ENCODE data around the gene ENO2. TPM values are rescaled to one million over a fixed set of nuclear protein-coding genes. Genes with fewer than 3 reads are reported as not detected.

The ENO2 gene
- total and polyA plus RNA-seq, 4 donors, result 1.1 to 3.1 (median 1.4) TPM

- H3K4me3 ChIP-seq (ENCODE audit: low read depth in 1 of 3, low read length in 3 of 3), result peak within 1 kb of the TSS; percentile 12 to 53 (median 41)
- 81% methylated on average over 25 of the region's 25 CpGs for WGBS
- H3K36me3 ChIP-seq (ENCODE audit: control insufficient read depth in 4 of 4, insufficient read depth in 3 of 4, low read depth in 1 of 4, low read length in 3 of 4), result no peaks in the 10 kb centered on the region
- H3K27me3 ChIP-seq (ENCODE audit: control insufficient read depth in 4 of 4, insufficient read depth in 4 of 4, low read length in 3 of 4), result no peaks in the 10 kb centered on the region
- no peak for TF ChIP-seq HNF4A (conservative IDR thresholded peaks at IDR 0.05)
- TF ChIP-seq GABPA (IDR thresholded peaks at IDR 0.05 in 1 of 2, conservative IDR thresholded peaks at IDR 0.05 in 1 of 2), result no peak
- TF ChIP-seq FOXA2 (IDR thresholded peaks at IDR 0.05), result no peak
- no peak for TF ChIP-seq TAF1 (conservative IDR thresholded peaks at IDR 0.05)
- TF ChIP-seq YY1 (IDR thresholded peaks at IDR 0.05), result no peak
- no peak for TF ChIP-seq FOXA1 (IDR thresholded peaks at IDR 0.05)
- TF ChIP-seq HNF4G (IDR thresholded peaks at IDR 0.05), result no peak
- no peak for TF ChIP-seq JUND (IDR thresholded peaks at IDR 0.05)
- no peak for TF ChIP-seq EGR1 (IDR thresholded peaks at IDR 0.05; ENCODE audit: low read depth in 2 of 2)
- TF ChIP-seq CTCF (IDR thresholded peaks at IDR 0.05; ENCODE audit: low read depth, low read length, missing input control), result no peak
- no peak for TF ChIP-seq REST (IDR thresholded peaks at IDR 0.05)
- no peak for TF ChIP-seq NR2F2 (IDR thresholded peaks at IDR 0.05)
- no peak for TF ChIP-seq RAD21 (IDR thresholded peaks at IDR 0.05)
- no peak for DNase-seq (ENCODE audit: low spot score)
- peak within 1 kb of the TSS; percentile 64 to 81 for H3K27ac ChIP-seq (ENCODE audit: low read depth in 1 of 2, low read length in 2 of 2)
- no peaks in the 10 kb centered on the region for H3K9me3 ChIP-seq (ENCODE audit: control insufficient read depth in 4 of 4, low read length in 3 of 4)
- peak within 1 kb of the TSS in 1 of 2 donors; percentile 32 for H3K9ac ChIP-seq (ENCODE audit: low read depth in 1 of 2, low read length in 2 of 2)
- H3K4me1 ChIP-seq (ENCODE audit: control insufficient read depth in 4 of 4, insufficient read depth in 4 of 4, low read length in 3 of 4), result peaks cover under 1 to 12% (median 9%) of the 10 kb centered on the region in 4 donors
These were observed 36.6 kb downstream of the ENO2 start, which contains the start of gene PTPN6 for GRCh38 chr12:6950811-6951540. Gene PTPN6, plus strand, starts transcription at chr12:6951356. Its CDS starts 157 bp downstream, at chr12:6951513.

- H3K4me1 ChIP-seq (ENCODE audit: control insufficient read depth in 4 of 4, insufficient read depth in 4 of 4, low read length in 3 of 4), result peaks cover 0 to 7% (median 6%) of the 10 kb centered on the region in 4 donors
- H3K4me3 ChIP-seq (ENCODE audit: low read depth in 1 of 3, low read length in 3 of 3), result peak overlapping the region; percentile 12 to 53 (median 41)
- no peaks in the 10 kb centered on the region for H3K9me3 ChIP-seq (ENCODE audit: control insufficient read depth in 4 of 4, low read length in 3 of 4)
- WGBS, result 81% methylated on average over 20 of the region's 20 CpGs
- H3K27ac ChIP-seq (ENCODE audit: low read depth in 1 of 2, low read length in 2 of 2), result peak overlapping the region; percentile 64 to 81
- peak overlapping the region in 1 of 2 donors; percentile 32 for H3K9ac ChIP-seq (ENCODE audit: low read depth in 1 of 2, low read length in 2 of 2)
- H3K27me3 ChIP-seq (ENCODE audit: control insufficient read depth in 4 of 4, insufficient read depth in 4 of 4, low read length in 3 of 4), result no peaks in the 10 kb centered on the region
- no peaks in the 10 kb centered on the region for H3K36me3 ChIP-seq (ENCODE audit: control insufficient read depth in 4 of 4, insufficient read depth in 3 of 4, low read depth in 1 of 4, low read length in 3 of 4)
- no peak for DNase-seq (ENCODE audit: low spot score)
- TF ChIP-seq HNF4A (conservative IDR thresholded peaks at IDR 0.05), result no peak
- no peak for TF ChIP-seq HNF4G (IDR thresholded peaks at IDR 0.05)
- TF ChIP-seq REST (IDR thresholded peaks at IDR 0.05), result no peak
- no peak for TF ChIP-seq YY1 (IDR thresholded peaks at IDR 0.05)
- no peak for TF ChIP-seq GABPA (IDR thresholded peaks at IDR 0.05 in 1 of 2, conservative IDR thresholded peaks at IDR 0.05 in 1 of 2)
- TF ChIP-seq JUND (IDR thresholded peaks at IDR 0.05), result no peak
- TF ChIP-seq CTCF (IDR thresholded peaks at IDR 0.05; ENCODE audit: low read depth, low read length, missing input control), result no peak
- no peak for TF ChIP-seq SP1 (IDR thresholded peaks at IDR 0.05)
- TF ChIP-seq TAF1 (conservative IDR thresholded peaks at IDR 0.05), result no peak
- no peak for TF ChIP-seq FOXA1 (IDR thresholded peaks at IDR 0.05)
- no peak for TF ChIP-seq ATF3 (IDR thresholded peaks at IDR 0.05)
- TF ChIP-seq FOXA2 (IDR thresholded peaks at IDR 0.05), result no peak
- no peak for TF ChIP-seq EGR1 (IDR thresholded peaks at IDR 0.05; ENCODE audit: low read depth in 2 of 2)
- no peak for TF ChIP-seq MAX (IDR thresholded peaks at IDR 0.05)
These were observed 37.3 kb downstream of the ENO2 start for GRCh38 chr12:6951551-6952120.
